Measurements from ENCODE around the gene PTPRM. TPM values are rescaled to one million over a fixed set of nuclear protein-coding genes. Genes with fewer than 3 reads are reported as not detected.
A peak's percentile ranks its signal among the peaks of the same experiment; 100 is the strongest.

Gene PTPRM
- total and polyA plus RNA-seq, 4 donors: 118 to 160 (median 122) TPM

DNA sequence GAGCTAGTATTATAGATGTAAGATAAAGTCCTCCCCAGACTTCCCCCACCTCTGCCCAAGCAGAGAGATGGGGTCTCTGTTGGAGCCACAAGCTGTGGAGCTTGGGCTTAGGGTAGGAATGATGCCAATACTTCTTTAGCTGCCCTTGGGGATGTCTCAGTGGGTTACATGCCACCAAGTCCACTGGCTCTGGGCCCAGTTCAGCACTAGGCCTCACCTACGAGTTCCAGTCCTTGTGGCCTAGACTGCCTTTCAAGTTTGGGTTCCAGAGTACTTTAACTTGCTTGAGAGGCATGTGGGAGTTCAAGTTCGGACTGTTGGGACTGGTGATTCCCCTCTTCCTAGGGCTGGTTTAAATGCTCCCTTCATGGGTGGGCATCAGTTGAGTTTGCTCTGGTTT is 272.4 kb downstream of the PTPRM start:
- H3K9me3 ChIP-seq (ENCODE audit: control insufficient read depth, insufficient read depth, low read length): peaks cover 4% of the 10 kb centered on the region
- WGBS (ENCODE audit: insufficient coverage): 91% methylated on average over 1 of the region's 2 CpGs
- H3K4me1 ChIP-seq (ENCODE audit: control insufficient read depth, insufficient read depth, low read length): no peaks in the 10 kb centered on the region
- H3K27ac ChIP-seq (ENCODE audit: low read depth, low read length): no peak overlapping the region
- DNase-seq (ENCODE audit: low read depth in 4 of 6, low spot score in 6 of 6): no peak
- no peaks in the 10 kb centered on the region for H3K36me3 ChIP-seq (ENCODE audit: control insufficient read depth, insufficient read depth, low read length)
- H3K27me3 ChIP-seq (ENCODE audit: control insufficient read depth, insufficient read depth, low read length): no peaks in the 10 kb centered on the region
- H3K4me3 ChIP-seq (ENCODE audit: low read depth, low read length): no peak overlapping the region

DNA sequence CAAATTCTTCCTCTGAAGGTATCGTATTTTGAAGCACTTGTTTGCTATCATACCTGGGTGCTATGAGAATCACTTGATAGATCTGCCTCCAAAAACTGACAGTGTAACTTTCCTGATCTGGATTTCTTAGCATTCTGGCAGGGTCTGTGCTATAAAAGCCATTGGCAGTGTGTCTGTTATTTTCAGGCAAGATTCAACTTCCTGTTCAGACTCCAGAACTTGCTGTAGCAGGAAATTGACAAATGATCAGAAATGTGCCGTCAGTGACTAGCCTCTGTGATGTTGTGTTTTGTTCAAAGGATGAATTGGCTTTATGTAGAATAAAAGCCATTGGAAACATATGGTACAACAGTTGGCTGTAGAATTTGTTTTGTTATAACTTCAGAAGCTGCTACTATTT is 273.3 kb downstream of the PTPRM start:
- Histone ChIP-seq H3K27me3 (ENCODE audit: control insufficient read depth, insufficient read depth, low read length) (no peaks in the 10 kb centered on the region), H3K36me3 (ENCODE audit: control insufficient read depth, insufficient read depth, low read length) (no peaks in the 10 kb centered on the region), H3K4me3 (ENCODE audit: low read depth, low read length) (no peak overlapping the region), H3K27ac (ENCODE audit: low read depth, low read length) (no peak overlapping the region), H3K9me3 (ENCODE audit: control insufficient read depth, insufficient read depth, low read length) (peaks cover 9% of the 10 kb centered on the region), H3K4me1 (ENCODE audit: control insufficient read depth, insufficient read depth, low read length) (no peaks in the 10 kb centered on the region)
- peak in 2 of 6 donors; percentile 38 to 43 for DNase-seq (ENCODE audit: low read depth in 4 of 6, low spot score in 6 of 6)
- 50% methylated on average over 2 of the region's 2 CpGs for WGBS (ENCODE audit: insufficient coverage)

DNA sequence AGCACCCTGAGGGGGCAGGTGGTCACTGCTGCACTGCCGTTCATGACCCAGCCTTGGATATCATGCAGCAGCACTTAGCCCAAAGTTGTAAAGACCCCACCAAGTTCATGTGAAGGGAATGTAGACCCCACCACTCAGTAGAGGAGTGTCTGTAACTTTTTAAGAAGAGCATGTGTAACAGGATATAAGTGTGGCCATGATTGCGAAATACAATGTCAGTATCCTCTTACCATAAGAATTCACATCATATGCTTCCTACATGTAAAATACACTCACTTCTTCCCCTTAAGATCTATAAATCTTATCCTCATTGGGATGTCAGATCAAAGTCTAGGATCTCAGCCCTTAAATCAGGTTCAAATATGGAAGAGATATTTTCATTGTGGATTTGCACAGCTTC is 276.9 kb downstream of the PTPRM start:
- no peak for DNase-seq (ENCODE audit: low read depth in 4 of 6, low spot score in 6 of 6)
- no peak overlapping the region for H3K4me3 ChIP-seq (ENCODE audit: low read depth, low read length)
- 100% methylated on average over 2 of the region's 2 CpGs for WGBS (ENCODE audit: insufficient coverage)
- H3K4me1 ChIP-seq (ENCODE audit: control insufficient read depth, insufficient read depth, low read length): peaks cover 3% of the 10 kb centered on the region
- no peak overlapping the region for H3K27ac ChIP-seq (ENCODE audit: low read depth, low read length)
- no peaks in the 10 kb centered on the region for H3K27me3 ChIP-seq (ENCODE audit: control insufficient read depth, insufficient read depth, low read length)
- H3K9me3 ChIP-seq (ENCODE audit: control insufficient read depth, insufficient read depth, low read length): peaks cover 9% of the 10 kb centered on the region
- H3K36me3 ChIP-seq (ENCODE audit: control insufficient read depth, insufficient read depth, low read length): no peaks in the 10 kb centered on the region

DNA sequence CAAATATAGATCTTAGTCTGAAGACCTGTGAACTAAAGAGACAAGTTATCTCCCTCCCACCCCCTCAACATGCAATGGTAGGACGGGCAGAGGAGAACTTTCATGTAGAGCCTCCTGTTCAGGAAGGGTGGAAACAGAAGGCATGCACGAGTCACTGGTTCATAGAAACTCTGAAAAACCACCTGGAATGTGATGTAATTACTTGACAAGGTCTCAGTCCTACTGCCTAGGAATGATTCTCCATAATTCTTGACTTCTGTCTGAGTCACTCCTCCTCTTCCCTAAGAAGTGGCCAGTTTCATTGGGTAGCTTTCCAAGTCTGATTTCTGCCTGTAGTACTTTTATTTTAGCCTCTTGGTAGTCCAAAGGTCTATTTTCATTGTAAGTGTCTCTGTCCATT is 277.3 kb downstream of the PTPRM start:
- Histone ChIP-seq H3K27me3 (ENCODE audit: control insufficient read depth, insufficient read depth, low read length) (no peaks in the 10 kb centered on the region), H3K27ac (ENCODE audit: low read depth, low read length) (no peak overlapping the region), H3K4me1 (ENCODE audit: control insufficient read depth, insufficient read depth, low read length) (peaks cover 3% of the 10 kb centered on the region), H3K4me3 (ENCODE audit: low read depth, low read length) (no peak overlapping the region), H3K36me3 (ENCODE audit: control insufficient read depth, insufficient read depth, low read length) (no peaks in the 10 kb centered on the region), H3K9me3 (ENCODE audit: control insufficient read depth, insufficient read depth, low read length) (peaks cover 9% of the 10 kb centered on the region)
- whole genome bisulfite sequencing (ENCODE audit: insufficient coverage): no CpG with 5 or more reads among the region's 2 CpGs
- no peak for DNase-seq (ENCODE audit: low read depth in 4 of 6, low spot score in 6 of 6)

DNA sequence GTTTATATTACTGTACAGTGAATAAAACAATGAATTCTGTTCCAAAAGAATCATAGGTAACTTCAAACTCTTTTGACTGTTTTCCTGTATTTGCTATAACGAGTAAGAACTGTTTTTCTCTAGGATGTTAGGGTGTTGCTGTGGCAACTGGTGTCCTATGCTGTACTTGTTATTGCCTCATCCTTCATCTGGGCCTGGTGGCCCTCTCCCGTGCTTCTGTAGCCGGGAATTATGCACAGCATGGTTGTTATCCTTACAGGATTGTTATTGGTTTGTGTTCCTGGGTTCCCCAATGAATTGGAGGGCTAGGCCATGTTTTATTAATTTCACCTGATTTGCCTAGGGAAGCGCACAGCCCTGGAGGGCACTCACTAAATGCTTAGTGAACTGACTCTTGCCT is 279.2 kb downstream of the PTPRM start:
- H3K36me3 ChIP-seq (ENCODE audit: control insufficient read depth, insufficient read depth, low read length): no peaks in the 10 kb centered on the region
- DNase-seq (ENCODE audit: low read depth in 4 of 6, low spot score in 6 of 6): peak in 1 of 6 donors; percentile 54
- H3K9me3 ChIP-seq (ENCODE audit: control insufficient read depth, insufficient read depth, low read length): peaks cover 9% of the 10 kb centered on the region
- no peak overlapping the region for H3K27ac ChIP-seq (ENCODE audit: low read depth, low read length)
- no peaks in the 10 kb centered on the region for H3K27me3 ChIP-seq (ENCODE audit: control insufficient read depth, insufficient read depth, low read length)
- WGBS (ENCODE audit: insufficient coverage): 67% methylated on average over 1 of the region's 4 CpGs
- peaks cover 3% of the 10 kb centered on the region for H3K4me1 ChIP-seq (ENCODE audit: control insufficient read depth, insufficient read depth, low read length)
- no peak overlapping the region for H3K4me3 ChIP-seq (ENCODE audit: low read depth, low read length)

DNA sequence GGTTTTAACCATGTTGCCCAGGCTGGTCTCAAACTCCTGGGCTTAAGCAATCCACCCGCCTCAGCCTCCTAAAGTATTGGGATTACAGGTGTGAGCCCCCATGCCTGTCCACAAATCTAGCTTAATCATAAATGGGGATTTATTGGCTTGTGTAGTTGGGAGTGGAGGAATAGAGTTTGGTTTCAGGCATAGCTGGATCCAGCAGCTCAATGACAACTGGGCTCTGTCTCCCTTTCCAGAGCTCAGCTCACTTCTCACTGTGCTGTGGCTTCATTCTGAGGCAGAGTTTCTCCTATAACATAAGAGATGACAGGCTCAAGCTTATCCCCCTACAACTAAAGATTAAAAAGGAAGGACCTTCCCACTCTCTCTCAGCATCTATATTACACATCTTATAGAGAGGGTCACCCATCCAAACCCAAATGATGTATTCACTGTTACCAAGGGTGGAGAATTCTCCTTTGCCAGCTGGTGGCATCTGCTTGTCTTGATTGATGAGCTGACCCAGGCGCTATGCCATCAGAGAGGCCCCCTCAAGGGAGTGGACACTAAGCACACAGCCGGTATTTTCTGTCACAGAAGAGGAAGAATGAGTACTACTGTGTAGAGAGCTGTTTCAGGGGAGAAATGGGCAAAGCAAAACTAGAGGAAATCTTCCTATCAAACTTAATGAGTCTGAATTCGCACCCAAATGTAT is 280.4 kb downstream of the PTPRM start:
- H3K27ac ChIP-seq (ENCODE audit: low read depth, low read length): no peak overlapping the region
- peaks cover 3% of the 10 kb centered on the region for H3K4me1 ChIP-seq (ENCODE audit: control insufficient read depth, insufficient read depth, low read length)
- no peaks in the 10 kb centered on the region for H3K36me3 ChIP-seq (ENCODE audit: control insufficient read depth, insufficient read depth, low read length)
- peak in 2 of 6 donors; percentile 17 to 50 for DNase-seq (ENCODE audit: low read depth in 4 of 6, low spot score in 6 of 6)
- H3K9me3 ChIP-seq (ENCODE audit: control insufficient read depth, insufficient read depth, low read length): peaks cover 9% of the 10 kb centered on the region
- no peaks in the 10 kb centered on the region for H3K27me3 ChIP-seq (ENCODE audit: control insufficient read depth, insufficient read depth, low read length)
- 57% methylated on average over 2 of the region's 4 CpGs for WGBS (ENCODE audit: insufficient coverage)
- no peak overlapping the region for H3K4me3 ChIP-seq (ENCODE audit: low read depth, low read length)

DNA sequence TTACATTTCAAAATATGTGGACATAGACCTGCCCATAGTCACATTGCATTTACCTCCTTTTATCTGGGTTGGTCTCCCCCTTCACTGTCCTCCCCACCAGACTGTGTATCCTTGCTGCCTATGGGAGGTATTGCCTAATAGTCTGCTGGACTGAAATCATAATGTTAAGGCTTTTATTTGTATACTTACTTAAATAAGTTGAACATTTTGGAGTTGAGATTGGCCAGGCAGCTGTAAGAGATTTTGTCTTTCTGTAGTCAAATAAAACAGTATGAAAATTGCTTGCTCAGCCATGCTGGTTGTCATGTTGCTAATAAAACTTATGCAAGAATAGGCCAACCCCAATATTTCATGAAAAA is 280.9 kb downstream of the PTPRM start:
- H3K36me3 ChIP-seq (ENCODE audit: control insufficient read depth, insufficient read depth, low read length): no peaks in the 10 kb centered on the region
- no peak overlapping the region for H3K27ac ChIP-seq (ENCODE audit: low read depth, low read length)
- DNase-seq (ENCODE audit: low read depth in 4 of 6, low spot score in 6 of 6): no peak
- H3K4me1 ChIP-seq (ENCODE audit: control insufficient read depth, insufficient read depth, low read length): peaks cover 3% of the 10 kb centered on the region
- H3K27me3 ChIP-seq (ENCODE audit: control insufficient read depth, insufficient read depth, low read length): no peaks in the 10 kb centered on the region
- H3K4me3 ChIP-seq (ENCODE audit: low read depth, low read length): no peak overlapping the region
- H3K9me3 ChIP-seq (ENCODE audit: control insufficient read depth, insufficient read depth, low read length): peaks cover 9% of the 10 kb centered on the region

DNA sequence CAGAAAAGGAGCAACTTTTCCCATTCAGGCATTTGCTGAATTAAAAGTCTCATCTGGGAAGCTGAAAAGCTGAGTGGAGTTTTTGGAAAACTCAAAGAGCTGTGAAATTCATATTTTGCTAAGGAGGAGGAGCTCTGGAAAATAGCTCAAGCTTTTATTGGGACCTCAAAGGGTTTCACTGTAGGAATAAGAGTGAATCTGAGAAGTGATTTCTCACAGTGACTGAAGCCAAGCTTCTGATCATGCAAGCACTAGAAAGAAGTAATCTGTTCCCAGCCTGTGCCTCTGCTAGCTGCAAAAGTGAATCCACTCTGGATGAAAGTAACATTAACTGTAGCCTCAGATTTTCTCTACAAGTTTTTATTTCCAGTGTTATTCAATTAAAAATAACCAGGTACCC is 283.3 kb downstream of the PTPRM start:
- Histone ChIP-seq H3K27me3 (ENCODE audit: control insufficient read depth, insufficient read depth, low read length) (no peaks in the 10 kb centered on the region), H3K4me1 (ENCODE audit: control insufficient read depth, insufficient read depth, low read length) (peaks cover 3% of the 10 kb centered on the region), H3K36me3 (ENCODE audit: control insufficient read depth, insufficient read depth, low read length) (no peaks in the 10 kb centered on the region), H3K9me3 (ENCODE audit: control insufficient read depth, insufficient read depth, low read length) (no peaks in the 10 kb centered on the region), H3K27ac (ENCODE audit: low read depth, low read length) (no peak overlapping the region), H3K4me3 (ENCODE audit: low read depth, low read length) (no peak overlapping the region)
- peak in 1 of 6 donors; percentile 33 for DNase-seq (ENCODE audit: low read depth in 4 of 6, low spot score in 6 of 6)

DNA sequence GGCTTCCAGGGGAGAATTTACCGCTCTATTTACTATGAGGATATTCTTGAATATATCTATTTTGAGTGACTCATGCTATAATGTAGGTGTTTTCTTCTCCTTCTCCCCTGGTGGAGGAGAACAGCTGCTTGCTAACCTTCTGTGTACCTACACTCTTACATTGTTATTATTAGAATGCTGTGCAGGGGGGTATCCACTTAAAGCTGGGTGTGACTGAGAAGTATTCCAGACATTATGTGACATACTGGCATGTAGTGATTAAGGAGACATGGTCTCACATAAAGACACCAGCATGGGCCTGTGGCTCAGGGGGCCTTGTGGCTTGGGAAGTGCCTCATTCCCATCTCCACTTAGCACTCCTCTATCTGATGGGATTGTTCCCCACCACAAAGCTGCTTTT is 287.9 kb downstream of the PTPRM start:
- Histone ChIP-seq H3K27ac (ENCODE audit: low read depth, low read length) (no peak overlapping the region), H3K27me3 (ENCODE audit: control insufficient read depth, insufficient read depth, low read length) (no peaks in the 10 kb centered on the region), H3K4me3 (ENCODE audit: low read depth, low read length) (no peak overlapping the region), H3K4me1 (ENCODE audit: control insufficient read depth, insufficient read depth, low read length) (no peaks in the 10 kb centered on the region), H3K36me3 (ENCODE audit: control insufficient read depth, insufficient read depth, low read length) (no peaks in the 10 kb centered on the region), H3K9me3 (ENCODE audit: control insufficient read depth, insufficient read depth, low read length) (no peaks in the 10 kb centered on the region)
- no CpG with 5 or more reads among the region's 1 CpG for WGBS (ENCODE audit: insufficient coverage)
- no peak for DNase-seq (ENCODE audit: low read depth in 4 of 6, low spot score in 6 of 6)

DNA sequence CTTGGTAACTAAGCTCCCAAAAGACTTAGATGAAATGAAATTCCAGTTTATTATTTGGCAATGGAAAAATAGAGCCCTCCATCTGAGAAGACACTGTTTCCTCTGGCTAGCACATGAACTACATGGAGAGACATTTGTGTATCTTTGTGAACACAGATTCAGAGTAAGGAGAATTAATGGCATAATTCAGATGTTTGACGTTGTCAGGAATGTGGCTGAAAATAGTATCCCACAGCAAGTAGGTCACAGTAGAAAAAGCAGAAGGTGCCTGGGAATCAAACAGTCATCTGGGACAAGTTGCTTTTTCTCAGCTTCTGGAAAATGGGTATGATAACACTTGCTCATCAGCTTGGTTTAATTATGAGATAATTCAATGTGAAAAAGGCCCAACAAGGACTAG is 288.6 kb downstream of the PTPRM start:
- H3K27ac ChIP-seq (ENCODE audit: low read depth, low read length): no peak overlapping the region
- no peaks in the 10 kb centered on the region for H3K4me1 ChIP-seq (ENCODE audit: control insufficient read depth, insufficient read depth, low read length)
- no peaks in the 10 kb centered on the region for H3K36me3 ChIP-seq (ENCODE audit: control insufficient read depth, insufficient read depth, low read length)
- H3K27me3 ChIP-seq (ENCODE audit: control insufficient read depth, insufficient read depth, low read length): no peaks in the 10 kb centered on the region
- 0% methylated on average over 1 of the region's 1 CpG for WGBS (ENCODE audit: insufficient coverage)
- H3K4me3 ChIP-seq (ENCODE audit: low read depth, low read length): no peak overlapping the region
- H3K9me3 ChIP-seq (ENCODE audit: control insufficient read depth, insufficient read depth, low read length): no peaks in the 10 kb centered on the region
- DNase-seq (ENCODE audit: low read depth in 4 of 6, low spot score in 6 of 6): no peak

Data from spinal cord (tissue), 10 donors.